PC-9 (cell line): Measurements from ENCODE around the gene C2CD4C.
"Not testable (repeated sequence)": the region's sequence is repeated elsewhere in the genome, so short reads cannot be mapped to it uniquely, and the experiment has no call there.

Source experiments
- CTCF ChIP-seq: fragments of 200-600 bp; sonication (generic); conservative IDR thresholded peaks from 2 replicates; pipeline ENCODE4 v1.6.1; 2017; ENCODE audit warnings: mixed run types, antibody characterized with exemption, mild to moderate bottlenecking, moderate library complexity
- EZH2 ChIP-seq: fragments of 200-600 bp; sonication (generic); IDR thresholded peaks from 2 replicates; pipeline ENCODE4 v1.8.0; 2017; ENCODE audit warnings: antibody characterized with exemption, low read depth

- not testable (repeated sequence) for TF ChIP-seq CTCF, EZH2
These were observed 26.4 kb downstream of the C2CD4C start for GRCh38 chr19:382578-382977.
